GM19397 (cell line): Measurements from ENCODE around the gene TAPT1.

Experiments used
- ATAC-seq: cut with Tn5 transposase; IDR thresholded peaks from one replicate; pipeline ENCODE4 v1.9.1; 2021; ENCODE audit warnings: mild to moderate bottlenecking, moderate library complexity; ENCODE audit not compliant: unreplicated experiment

TAPT1 gene

GRCh38 chr4:16113741-16114140, 112.5 kb downstream of the TAPT1 start:
- ATAC-seq, result no peak

- ATAC-seq, result no peak
Observed at GRCh38 chr4:16111533-16111932, 114.7 kb downstream of the TAPT1 start.

GRCh38 chr4:16110661-16111290, 115.5 kb downstream of the TAPT1 start:
- ATAC-seq, result no peak
